Kidney (tissue), 14 donors: ENCODE results near the gene TPRA1. TPM values are rescaled to one million over a fixed set of nuclear protein-coding genes. Genes with fewer than 3 reads are reported as not detected.
A peak's percentile ranks its signal among the peaks of the same experiment; 100 is the strongest.

Experiments
- DNase-seq, 5 donors: peaks; one replicate each; pipeline ENCODE4 v3.0.0-alpha.2; 2013 to 2020
- FAIRE-seq: peaks from 2 replicates; lab custom pipeline; 2012; peaks lifted over from hg19 to GRCh38; lab: Jason Lieb, UNC
- H3K27ac ChIP-seq, 2 donors: one replicate each; pipeline ENCODE4 v1.7.0; 2013; ENCODE audit warnings: low read depth in 2 of 2, low read length in 2 of 2, inconsistent platforms in 1 of 2
- H3K27me3 ChIP-seq: one replicate; pipeline ENCODE4 v1.7.1; 2013; ENCODE audit warnings: low read length, inconsistent platforms; ENCODE audit not compliant: control insufficient read depth, insufficient read depth
- H3K36me3 ChIP-seq, 3 donors: one replicate each; pipeline versions ENCODE4 v1.7.0 to v1.7.1; 2013; ENCODE audit warnings: low read length in 3 of 3, control low read depth in 1 of 3, inconsistent platforms in 1 of 3; ENCODE audit not compliant: insufficient read depth in 3 of 3, control insufficient read depth in 2 of 3
- H3K4me1 ChIP-seq, 3 donors: one replicate each; pipeline versions ENCODE4 v1.7.0 to v1.7.1; 2013; ENCODE audit warnings: low read length in 3 of 3, inconsistent platforms in 1 of 3, low read depth in 1 of 3; ENCODE audit not compliant: control insufficient read depth in 2 of 3, insufficient read depth in 2 of 3
- H3K4me3 ChIP-seq, 3 donors: one replicate each; pipeline versions ENCODE4 v1.7.0 to v1.8.1; 2013; ENCODE audit warnings: low read length in 3 of 3, control low read depth in 1 of 3, inconsistent platforms in 1 of 3
- H3K9ac ChIP-seq, 3 donors: one replicate each; pipeline versions ENCODE4 v1.7.0 to v1.7.1; 2013; ENCODE audit warnings: low read length in 3 of 3, control low read depth in 1 of 3, inconsistent platforms in 1 of 3
- H3K9me3 ChIP-seq, 3 donors: one replicate each; pipeline versions ENCODE4 v1.7.0 to v1.7.1; 2013; ENCODE audit warnings: low read length in 3 of 3, control low read depth in 1 of 3, inconsistent platforms in 1 of 3; ENCODE audit not compliant: control insufficient read depth in 2 of 3, insufficient read depth in 1 of 3
- intact Hi-C: fragments of 100-400 bp; cut with DNase I; formaldehyde crosslinking; loops from one replicate; pipeline ENCODE4 v1.11.1; 2022
- polyA plus RNA-seq: library from polyadenylated mRNA; stranded (reverse); fragments of 350-450 nt; fragmentation: Illumina TruSeq; extraction: RNeasy Lipid Tissue Mini Kit (QIAGEN cat#74804); gene quantifications from one replicate; pipeline ENCODE4 v1.2.3, GENCODE V29; 2014; ENCODE audit warnings: low read depth, low replicate concordance; ENCODE audit not compliant: insufficient read depth
- total RNA-seq: library from RNA; stranded (reverse); fragmentation: NEBNext Ultra II Directional; extraction: Animal tissue kit (Norgen Biotek cat#: 25700); gene quantifications from one replicate; pipeline ENCODE4 v1.2.1, GENCODE V29; 2021
- TF ChIP-seq, protein P1 (sequence below): IDR thresholded peaks from 3 replicates; pipeline ENCODE4 v1.5.1; 2012; ENCODE audit warnings: mild to moderate bottlenecking, moderate library complexity, borderline replicate concordance; ENCODE audit not compliant: insufficient read depth; ENCODE audit errors: extremely low read depth
- donor health status: control.
- donor health status: control.
- donor health status: control.
- donor health status: control.
- donor health status: control.
- donor health status: DM: yes; HTN: yes; CAD: no.
- donor health status: Normal renal cell carcinoma (clear cell type).

The TPRA1 gene
- total and polyA plus RNA-seq, 2 donors from 2014 or later, result 35.4 to 36.4 TPM

DNA sequence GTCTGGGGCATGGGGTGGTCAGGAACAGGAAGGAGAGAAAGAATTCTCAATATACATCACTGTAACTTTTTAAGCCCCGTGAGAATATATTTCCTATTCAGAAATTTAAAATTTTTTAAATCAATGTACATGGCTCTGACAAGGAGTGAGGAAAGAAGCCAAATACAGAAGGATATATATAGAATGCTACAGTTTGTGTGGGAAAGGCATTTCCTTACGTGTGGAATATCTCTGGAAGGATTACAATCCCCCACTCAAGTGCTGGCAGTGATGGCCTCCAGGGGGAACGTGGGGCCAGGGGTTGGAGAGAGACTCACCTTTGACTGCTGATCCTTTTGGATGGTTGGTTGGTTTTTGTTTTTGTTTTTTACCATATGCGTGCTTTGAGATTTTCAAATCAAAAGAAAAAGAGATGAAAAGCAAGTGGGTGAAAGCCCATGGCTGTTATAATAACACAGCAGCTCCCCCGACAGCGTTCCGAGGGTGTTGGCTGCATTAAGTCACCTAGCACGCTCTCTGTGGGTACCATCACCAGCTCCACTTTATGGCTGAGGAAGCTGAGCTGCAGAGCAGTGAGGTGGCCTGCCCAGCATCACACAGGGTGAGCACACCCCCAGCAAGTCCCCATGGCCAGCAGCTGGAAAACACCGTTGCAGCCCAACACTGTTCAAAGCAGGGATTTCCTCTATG, 39.9 kb downstream of the TPRA1 start:
- FAIRE-seq (no peak), DNase-seq (peak in 1 of 5 donors; percentile 51)
- TF ChIP-seq, protein P1, sequence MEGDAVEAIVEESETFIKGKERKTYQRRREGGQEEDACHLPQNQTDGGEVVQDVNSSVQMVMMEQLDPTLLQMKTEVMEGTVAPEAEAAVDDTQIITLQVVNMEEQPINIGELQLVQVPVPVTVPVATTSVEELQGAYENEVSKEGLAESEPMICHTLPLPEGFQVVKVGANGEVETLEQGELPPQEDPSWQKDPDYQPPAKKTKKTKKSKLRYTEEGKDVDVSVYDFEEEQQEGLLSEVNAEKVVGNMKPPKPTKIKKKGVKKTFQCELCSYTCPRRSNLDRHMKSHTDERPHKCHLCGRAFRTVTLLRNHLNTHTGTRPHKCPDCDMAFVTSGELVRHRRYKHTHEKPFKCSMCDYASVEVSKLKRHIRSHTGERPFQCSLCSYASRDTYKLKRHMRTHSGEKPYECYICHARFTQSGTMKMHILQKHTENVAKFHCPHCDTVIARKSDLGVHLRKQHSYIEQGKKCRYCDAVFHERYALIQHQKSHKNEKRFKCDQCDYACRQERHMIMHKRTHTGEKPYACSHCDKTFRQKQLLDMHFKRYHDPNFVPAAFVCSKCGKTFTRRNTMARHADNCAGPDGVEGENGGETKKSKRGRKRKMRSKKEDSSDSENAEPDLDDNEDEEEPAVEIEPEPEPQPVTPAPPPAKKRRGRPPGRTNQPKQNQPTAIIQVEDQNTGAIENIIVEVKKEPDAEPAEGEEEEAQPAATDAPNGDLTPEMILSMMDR, result no peak
- H3K4me3 ChIP-seq, result no peak overlapping the region
- H3K27ac ChIP-seq, result no peak overlapping the region
- H3K4me1 ChIP-seq, result peaks cover 0 to 6% (median 0%) of the 10 kb centered on the region in 3 donors
- H3K9me3 ChIP-seq, result no peaks in the 10 kb centered on the region
- intact Hi-C loops, result no loop called here
- no peak overlapping the region for H3K9ac ChIP-seq
- no peaks in the 10 kb centered on the region for H3K36me3 ChIP-seq
- H3K27me3 ChIP-seq, result no peaks in the 10 kb centered on the region

DNA sequence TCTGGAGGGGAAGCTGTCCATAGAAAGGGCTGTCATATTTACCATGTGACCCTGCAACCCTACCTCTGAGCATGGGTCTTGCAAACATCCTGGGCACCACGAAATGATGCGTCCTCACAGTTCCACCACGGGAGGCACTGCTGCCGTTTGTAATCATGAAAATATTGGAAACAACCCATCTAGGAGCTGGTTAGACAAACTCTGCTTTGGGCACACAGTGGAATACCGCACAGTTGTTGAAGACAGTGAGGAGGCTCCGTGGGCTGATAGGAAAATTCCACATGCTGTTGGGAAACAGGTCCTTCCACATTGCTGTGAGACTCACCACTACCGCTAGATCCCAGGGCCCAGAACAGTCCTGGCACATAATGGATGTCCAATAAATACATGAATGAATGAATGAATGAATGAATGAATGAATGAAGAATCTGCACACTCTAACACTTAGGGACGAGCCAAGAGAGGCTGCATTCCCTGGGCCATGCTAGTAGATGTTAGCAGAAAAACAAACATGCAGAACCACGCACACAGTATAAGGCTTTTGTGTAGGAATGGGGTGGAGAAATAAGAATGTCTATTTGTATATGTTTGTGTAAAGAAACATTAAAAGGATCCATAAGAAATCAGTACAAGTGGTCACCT, 40.6 kb downstream of the TPRA1 start:
- no peak for FAIRE-seq
- Histone ChIP-seq H3K27me3 (no peaks in the 10 kb centered on the region), H3K27ac (no peak overlapping the region), H3K9ac (no peak overlapping the region), H3K4me3 (no peak overlapping the region), H3K9me3 (no peaks in the 10 kb centered on the region), H3K36me3 (no peaks in the 10 kb centered on the region), H3K4me1 (peaks cover 0 to 6% (median 0%) of the 10 kb centered on the region in 3 donors)
- peak in 1 of 5 donors; percentile 30 for DNase-seq
- intact Hi-C loops, result no loop called here
- TF ChIP-seq, protein P1, result no peak

DNA sequence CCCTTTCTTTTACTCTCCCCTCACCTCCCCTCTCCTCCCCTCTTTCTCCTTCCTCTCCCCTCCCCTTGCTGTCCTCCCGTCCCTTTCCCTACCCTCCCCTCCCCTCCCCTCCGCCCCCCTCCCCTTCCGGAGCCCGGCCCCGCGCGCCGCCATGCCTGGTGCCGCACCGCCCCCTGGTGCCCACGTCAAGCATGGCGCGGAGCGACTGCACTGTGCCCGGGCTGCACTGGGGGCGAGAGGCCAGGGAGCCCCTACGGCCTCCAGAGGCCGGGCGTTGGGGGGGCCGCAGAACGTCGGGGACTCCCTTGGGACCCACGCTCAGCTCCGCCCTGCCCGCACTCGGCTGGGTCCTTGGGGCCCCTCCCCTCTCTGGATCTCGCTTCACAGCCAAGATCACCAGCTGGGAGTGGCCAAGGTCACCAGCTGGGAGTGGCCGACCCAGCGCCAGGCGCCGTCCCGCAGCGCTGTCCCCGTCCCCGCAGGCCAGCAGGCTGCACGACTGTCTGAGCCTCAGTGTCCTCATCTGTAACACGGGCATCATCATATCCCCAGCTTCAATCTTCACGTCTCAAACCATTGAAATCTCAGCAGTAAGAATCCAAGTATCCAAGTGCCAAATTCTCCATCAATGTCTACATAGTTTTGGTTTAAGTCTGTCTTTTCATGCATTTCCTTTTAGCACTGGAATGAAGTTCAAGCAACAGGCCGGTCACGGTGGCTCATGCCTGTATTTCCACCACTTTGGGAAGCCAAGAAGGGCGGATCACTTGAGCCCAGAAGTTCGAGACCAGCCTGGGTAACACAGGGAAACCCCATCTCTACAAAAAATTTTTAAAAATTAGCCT, 42.5 kb downstream of the TPRA1 start:
- H3K4me3 ChIP-seq, result peak overlapping the region; percentile 46 to 66 (median 61)
- no peaks in the 10 kb centered on the region for H3K36me3 ChIP-seq
- H3K27me3 ChIP-seq, result no peaks in the 10 kb centered on the region
- H3K4me1 ChIP-seq, result peaks cover 0 to 6% (median 0%) of the 10 kb centered on the region in 3 donors
- no peak overlapping the region for H3K27ac ChIP-seq
- intact Hi-C loops, result no loop called here
- TF ChIP-seq, protein P1, result peak; percentile 77
- peak overlapping the region in 1 of 3 donors; percentile 34 for H3K9ac ChIP-seq
- H3K9me3 ChIP-seq, result no peaks in the 10 kb centered on the region
- no peak for FAIRE-seq
- peak; percentile 72 to 91 (median 87) for DNase-seq
